GF-D8 (cell line): ENCODE results near the gene XXYLT1.

ENCODE experiments used
- DNase-seq: peaks from one replicate; lab custom pipeline; 2025; lab: John Stamatoyannopoulos, UW

XXYLT1 gene

DNA sequence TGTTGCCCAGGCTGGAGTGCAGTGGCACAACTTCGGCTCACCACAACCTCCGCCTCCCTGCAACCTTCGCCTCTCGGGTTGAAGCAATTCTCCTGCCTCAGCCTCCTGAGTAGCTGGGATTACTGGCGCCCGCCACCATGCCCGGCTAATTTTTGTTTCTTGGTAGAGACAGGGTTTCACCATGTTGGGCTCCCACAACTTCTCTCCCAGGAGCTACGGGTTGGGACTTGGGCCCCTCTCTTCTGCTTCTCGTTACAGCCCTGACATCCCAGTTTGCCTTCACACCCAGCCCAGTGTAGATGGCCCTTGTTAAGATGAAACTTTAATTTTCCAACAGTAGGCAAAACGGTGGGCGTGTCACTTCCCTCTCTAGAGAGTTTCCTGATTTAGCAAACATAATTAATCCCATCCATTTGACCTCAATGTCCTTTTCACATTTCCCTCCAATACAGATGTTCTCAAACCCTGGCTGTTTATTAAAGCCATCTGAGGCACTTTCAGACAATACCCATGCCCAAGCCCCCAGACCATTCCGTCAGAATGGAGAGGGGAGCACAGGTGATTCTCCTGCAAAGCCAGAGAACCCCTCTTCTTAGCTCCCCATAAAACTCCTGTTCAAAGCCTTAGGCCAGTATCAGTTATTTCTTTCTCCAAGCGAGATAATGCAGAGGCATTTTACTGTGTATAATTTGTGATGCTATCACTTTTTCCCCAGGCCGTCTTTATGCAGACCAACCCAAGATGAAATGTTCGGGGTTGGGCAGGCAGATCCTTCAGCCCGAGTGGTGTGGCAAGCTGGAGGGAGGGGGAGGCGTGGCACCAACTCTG is 245.7 kb downstream of the XXYLT1 start:
- no peak for DNase-seq

DNA sequence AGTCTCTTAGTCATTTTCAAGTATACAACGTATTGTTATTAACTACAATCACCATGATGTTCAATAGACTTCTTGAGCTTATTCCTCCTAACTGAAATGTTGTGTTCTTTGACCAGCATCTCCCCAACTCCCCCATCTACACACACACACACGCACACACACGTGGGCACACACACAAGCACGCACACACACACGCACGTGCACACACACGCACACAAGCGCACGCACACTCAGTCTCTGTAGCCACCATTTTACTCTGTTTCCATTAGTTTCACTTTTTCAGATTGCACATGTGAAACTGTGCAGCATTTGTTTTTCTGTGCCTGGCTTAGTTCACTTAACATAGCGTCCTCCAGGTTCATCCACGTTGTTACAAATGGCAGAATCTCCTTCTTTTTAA is 247.0 kb downstream of the XXYLT1 start:
- no peak for DNase-seq

DNA sequence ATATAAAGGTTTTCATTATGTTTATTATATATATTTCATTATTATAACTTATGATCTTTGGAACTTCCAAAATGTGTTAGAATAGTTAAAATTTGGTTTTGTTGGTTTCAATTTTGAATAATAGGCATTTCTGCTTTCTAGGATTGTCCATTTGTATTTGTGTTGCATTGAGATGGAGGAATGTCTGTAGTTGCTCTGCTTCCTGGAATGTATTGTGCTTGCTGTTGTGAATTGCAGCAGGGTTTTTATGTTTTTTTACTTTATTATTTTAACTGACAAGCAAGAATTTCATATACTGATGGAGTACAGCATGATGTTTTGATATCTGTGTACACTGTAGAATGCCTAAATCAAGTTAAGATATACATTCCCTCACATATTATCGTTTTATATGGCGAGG is 247.4 kb downstream of the XXYLT1 start:
- no peak for DNase-seq

DNA sequence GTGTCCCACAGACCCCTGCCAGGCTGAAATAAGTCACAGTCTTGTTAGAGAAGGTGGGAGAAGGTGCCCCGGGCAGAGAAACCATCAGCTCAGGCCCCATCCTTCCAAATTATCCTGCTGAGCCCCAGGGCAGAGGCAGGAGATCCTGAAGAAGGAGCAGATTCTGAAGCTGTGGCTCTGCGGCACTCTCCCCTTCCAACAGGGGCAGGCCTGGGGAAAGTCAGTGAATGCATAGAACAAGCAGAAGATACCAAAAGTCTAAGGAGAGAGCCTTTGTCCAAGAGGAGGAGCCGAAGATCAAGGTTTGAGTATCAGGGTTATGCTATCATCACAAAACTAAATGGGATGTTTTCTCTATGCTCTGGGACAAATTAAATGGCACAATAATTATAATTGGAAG is 249.3 kb downstream of the XXYLT1 start:
- no peak for DNase-seq

DNA sequence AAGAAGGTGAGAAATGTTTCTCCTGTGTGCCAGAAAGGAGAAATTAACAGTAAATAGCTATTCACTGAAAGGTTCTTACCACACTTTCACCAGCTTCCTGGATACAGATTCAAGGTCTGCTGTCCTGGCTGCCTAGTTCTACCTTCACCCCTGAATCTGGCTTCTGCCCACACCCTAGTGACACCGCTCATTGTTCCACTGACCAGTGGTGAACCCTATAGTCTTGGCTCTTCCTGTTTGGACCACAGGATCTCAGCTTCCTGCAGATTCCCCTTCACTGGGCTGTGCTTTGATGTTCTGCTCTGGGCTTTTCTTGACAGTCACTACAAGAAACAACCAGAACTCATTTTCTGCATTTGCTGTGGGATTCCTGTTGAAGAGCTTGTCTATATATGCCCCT is 250.0 kb downstream of the XXYLT1 start:
- DNase-seq = no peak

DNA sequence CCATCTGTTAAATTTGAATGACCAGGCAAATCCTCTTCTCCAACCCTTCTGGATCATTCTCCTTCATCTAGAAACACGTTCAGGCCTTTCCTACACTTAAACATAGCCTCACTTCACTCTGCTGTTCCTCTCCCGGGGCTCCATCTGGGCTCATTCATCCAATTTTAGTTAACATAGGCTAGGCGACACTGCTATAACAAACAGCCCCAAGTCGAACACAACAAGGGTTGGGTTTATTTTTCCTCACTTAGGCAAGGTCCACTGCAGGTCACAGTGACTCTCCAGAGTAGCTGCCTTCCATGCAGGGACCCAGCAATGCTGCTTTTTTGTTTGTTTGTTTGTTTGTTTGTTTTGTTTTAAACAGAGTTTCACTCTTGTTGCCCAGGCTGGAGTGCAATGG is 250.8 kb downstream of the XXYLT1 start:
- no peak for DNase-seq

DNA sequence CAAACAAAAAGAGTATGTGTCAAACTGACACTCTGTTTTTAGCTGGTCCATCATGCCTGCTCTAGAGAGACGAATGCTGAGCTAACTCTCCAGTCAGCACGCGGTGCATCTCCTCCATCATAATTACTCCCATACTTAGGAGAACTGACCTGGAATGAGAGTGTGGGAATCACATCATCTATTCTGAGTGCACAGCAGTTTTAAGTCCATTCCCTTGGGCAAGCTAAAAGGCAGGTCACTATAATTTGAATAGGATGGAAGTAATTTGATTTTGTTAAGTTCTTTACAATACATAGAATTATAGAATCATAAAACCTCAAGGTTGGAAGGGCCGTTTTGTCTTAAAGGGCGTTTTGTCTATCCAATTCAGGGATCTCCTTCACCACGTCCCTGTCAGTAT is 251.6 kb downstream of the XXYLT1 start:
- no peak for DNase-seq
